NCI-H1092 treated with DMSO at 0.1 percent for 48 hours (cell line): ENCODE data around the gene SENP8.

Source experiments
- DNase-seq: peaks from one replicate; lab custom pipeline; 2025; lab: John Stamatoyannopoulos, UW

The SENP8 gene

DNA sequence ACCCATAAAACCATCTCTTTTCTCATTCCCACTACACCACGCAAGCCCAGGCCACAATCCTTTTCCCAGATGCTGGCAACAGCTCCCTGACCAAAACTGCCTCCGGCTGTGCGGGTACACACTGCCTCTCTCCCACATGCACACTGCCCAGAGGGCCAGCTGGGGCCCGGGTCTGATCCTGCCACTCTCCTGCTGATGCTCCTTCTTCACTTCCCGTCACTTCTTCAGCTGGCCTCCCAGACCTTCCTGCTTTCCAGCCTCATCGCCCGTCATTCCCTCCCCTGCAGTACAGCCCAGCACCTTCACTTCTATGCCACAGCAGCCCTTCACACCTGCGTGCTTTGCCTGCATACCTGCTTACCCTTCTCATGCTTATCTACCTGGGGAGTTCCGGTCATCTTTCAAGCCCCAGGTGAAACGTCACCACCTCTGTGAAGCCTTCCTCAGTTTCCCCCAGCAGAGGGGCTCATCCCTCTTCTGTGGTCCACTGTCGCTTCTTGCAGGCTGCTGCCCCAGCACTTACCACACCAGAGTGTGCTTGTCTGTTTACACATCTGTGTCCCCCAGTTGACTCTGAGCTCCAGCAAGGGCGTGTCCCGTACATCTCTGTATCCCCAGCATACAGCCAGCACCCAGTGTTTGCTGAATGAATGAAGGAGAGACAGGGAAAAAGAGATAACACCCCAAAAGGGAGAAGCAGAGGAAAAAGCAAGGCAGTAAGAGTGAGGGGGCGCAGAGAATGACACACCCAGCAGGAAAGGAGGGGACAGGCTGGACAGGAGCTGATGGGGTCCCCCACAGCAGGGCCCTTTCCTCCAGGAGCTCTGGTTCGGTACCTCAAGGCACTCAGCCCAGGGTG lies 57.2 kb downstream of the SENP8 start:
- DNase-seq: no peak

DNA sequence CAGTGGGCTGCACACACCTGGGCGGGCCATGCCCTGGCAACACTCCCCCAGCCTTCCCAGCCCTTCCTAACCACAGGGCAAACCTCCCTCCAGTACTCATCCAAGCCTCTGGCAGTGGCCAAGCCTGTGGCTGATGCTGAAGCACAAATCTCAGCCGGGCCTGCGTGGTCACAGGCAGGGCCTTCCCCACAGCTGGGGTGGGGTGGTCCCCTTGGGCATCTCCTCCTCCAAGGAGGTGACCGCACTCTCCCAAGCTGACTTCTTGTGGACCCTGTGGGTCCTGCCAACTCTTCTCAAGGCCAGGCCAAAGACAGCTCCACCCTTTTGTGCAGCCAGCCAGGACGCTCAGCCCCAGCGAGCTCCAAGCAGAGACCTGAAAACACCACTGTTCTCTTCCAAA lies 58.0 kb downstream of the SENP8 start:
- no peak for DNase-seq

DNA sequence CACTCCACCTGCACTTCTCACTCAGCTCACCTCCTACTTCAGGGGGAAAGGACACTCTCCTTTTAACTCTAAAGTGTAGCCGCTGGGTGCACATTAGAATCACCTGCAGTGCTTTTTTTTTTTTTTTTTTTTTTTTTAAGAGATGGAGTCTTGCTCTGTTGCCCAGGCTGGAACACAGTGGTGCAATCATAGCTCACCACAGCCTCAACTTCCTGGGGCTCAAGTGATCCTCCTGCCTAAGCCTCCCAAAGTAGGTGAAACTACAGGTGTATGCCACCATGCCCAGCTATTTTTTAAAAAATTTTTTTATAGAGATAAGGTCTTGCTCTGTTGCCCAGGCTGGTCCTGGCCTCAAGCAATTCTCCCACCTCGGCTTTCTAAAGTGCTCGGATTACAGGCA lies 58.5 kb downstream of the SENP8 start:
- DNase-seq: no peak

DNA sequence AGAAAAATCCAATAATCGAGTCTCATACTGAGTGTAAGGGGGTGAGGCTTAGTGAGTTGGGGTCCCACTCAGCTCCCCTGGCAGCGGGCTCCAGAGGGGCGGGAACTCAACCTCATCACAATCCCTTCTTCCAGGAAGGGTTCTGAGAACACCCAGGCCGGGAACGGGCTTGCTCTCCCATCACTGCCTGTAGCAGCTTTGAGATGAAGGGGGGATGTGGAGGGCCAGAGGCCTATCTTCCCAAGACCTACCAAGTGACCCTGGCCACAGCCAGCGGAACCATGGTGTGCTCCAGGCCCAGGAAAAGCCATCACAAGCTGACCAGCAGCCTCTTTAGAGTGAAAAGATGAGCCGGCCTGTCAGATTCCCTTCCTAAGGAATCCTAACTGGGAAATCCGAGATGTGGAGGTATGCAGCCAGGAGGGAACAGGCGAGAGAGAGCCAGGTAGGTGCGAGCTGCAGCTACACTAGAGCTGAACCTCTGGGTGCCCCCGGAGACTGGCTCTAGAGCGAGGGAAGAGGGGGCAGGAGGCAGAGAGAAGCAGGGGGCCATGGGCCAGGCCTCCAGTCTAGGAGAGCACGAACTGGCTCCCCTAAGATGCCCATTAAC lies 60.9 kb downstream of the SENP8 start:
- DNase-seq: no peak

- DNase-seq: no peak
Observed at GRCh38 chr15:72179950-72180581, 61.9 kb downstream of the SENP8 start.

DNA sequence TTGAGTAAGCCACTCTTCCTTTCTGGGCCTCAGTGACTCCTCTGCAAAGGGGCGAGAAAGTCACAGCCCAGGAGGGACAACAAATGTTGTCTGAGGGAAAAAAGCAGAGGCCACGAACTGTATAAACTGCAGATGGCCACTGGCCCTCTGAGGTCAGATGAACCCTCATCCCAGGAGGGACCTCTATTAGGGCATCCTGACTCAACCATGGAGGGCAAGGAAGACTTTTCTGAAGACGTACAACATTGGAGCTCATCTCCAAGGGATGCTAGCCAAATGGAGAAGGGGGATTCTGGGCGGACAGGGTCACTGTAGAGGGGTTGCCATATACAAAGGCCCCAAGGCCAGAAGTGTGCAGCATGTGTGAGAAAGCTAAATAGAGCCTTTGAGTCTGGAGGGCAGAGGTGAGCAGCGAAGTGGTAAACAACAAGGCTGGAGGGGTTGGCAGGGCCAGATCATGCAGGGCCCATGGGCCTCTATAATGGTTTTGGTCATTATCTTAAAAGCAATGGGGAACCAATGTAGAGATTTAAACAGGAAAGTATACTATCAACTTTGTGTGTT lies 62.6 kb downstream of the SENP8 start:
- no peak for DNase-seq

- no peak for DNase-seq
Observed at GRCh38 chr15:72182244-72182643, 64.0 kb downstream of the SENP8 start.

DNA sequence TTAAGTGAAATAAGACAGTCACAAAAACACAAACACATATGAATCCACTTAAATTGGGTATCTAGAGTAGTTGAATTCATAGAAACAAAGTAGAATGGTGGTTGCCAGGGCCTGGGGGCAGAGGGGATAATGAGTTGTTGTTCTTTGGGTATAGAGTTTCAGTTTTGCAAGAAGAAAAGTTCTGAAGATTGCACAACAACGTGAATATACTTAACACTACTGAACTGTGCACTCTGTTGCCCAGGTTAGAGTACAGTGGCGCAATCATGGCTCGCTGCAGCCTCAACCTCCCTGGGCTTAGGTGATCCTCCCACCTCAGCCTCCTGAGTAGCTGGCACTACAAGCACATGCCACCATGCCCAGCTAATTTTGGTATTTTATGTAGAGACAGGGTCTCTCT lies 64.5 kb downstream of the SENP8 start:
- DNase-seq: no peak

DNA sequence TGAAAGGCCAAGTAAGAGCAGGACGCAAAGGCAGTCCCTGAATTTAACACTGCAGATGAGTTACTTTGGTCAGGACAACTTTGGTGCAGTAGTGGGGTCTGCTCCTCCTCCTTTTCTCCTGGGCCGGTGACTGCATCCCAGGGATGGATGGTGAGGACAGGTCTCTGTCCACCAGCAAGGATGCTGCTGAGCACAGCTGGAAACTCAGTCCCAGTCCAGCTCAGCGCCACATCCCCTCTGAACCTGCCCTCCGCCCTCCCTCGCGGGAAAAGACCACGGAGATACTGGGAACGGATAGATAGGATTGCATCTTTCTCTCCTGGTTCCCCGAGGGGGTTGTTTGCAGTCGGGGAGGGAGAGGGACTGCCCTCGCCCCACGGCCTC lies 65.6 kb downstream of the SENP8 start:
- DNase-seq: no peak

DNA sequence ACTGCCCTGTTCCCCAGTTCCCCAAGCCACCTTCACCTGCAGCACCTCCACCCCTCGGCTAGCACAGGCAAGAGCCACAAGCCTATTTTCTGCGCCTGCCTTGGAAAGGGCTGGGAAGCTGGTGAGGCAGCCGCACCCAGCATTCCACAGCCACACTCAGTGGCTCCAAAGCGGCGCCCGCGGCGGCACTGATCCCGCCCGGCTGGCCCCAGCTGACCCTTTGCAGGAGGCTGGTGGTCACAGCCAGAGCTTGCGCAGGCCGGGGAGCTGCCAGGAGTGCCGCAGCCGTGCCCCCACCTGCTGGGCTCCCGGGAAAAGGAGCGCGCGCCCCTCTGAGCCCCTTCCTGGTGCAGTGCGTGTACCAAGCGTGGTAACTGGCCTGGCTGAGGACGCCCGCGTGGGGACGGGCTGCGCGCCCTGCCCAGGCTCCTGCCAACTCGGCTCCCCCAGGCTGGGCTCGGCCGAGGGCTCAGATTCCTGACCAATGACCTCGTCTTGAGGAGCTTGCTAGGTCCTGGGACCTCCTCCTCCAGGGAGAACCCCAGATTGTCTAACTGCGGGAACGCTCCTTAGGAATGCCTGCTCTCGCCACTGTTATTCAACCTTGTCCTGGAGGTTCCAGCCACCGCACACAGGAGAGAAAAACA lies 66.1 kb downstream of the SENP8 start:
- no peak for DNase-seq

DNA sequence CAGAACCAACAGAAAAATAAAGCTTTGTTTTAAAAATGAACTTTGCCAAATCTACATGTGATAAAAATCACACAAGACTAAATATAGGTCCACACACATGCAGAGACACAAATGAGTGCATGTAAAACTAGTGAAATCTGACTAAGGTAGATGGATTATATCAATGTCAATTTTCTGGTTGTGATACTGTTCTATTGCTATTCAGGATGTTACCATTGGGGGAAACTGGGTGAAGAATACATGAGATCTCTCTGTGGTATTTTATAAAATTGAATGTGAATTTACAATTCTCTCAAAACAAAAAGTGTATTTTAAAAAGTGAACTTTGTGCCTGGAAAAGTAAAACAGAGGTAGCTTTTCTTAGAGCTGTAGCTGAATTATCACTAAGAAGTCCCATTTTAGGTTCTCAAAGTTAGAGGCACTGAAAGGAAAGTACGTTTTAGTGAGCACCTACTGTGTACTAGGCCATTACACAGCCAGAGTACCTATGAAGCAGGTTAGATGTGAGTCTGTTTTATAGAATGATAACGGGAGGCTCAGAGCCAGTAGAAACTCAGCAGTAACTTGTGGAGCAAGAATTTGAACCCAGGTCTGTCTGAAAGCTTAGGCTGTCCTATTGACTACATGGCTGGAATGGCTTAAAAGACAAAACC lies 71.2 kb downstream of the SENP8 start:
- no peak for DNase-seq

DNA sequence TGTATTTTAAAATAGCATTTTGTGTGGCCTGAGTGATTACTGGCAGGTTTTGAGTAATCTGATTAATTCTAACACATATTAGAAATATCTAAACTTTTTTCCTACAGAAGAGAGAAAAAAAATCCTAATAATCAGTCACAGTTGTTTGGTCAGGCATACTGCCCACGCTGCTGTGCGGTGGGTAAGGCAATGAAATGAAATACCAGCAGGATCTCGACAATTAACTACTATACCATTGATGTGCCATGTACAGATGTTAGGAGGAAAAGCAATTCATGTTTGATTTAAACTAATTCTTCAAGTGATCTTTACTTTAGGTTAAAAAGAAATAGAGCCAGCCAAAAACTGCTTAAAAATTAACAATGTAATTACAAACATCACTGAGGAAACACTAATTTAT lies 74.2 kb downstream of the SENP8 start:
- DNase-seq: no peak
